Neural progenitor cell (in vitro differentiated cells): Measurements from ENCODE around the gene THSD4. TPM values are rescaled to one million over a fixed set of nuclear protein-coding genes. Genes with fewer than 3 reads are reported as not detected.

Experiments
- DNase-seq: peaks from one replicate; pipeline ENCODE4 v3.0.0-alpha.2; 2016; ENCODE audit warnings: low spot score
- H2AFZ ChIP-seq: fragments of 200-600 bp; sonication (generic); replicated peaks from 2 replicates; pipeline ENCODE4 v1.6.1; 2016; ENCODE audit warnings: antibody characterized with exemption
- H3F3A ChIP-seq: fragments of 200-600 bp; sonication (generic); 2 replicates; pipeline ENCODE4 v1.6.1; 2016; ENCODE audit warnings: antibody characterized with exemption, low read depth
- H3K27ac ChIP-seq: fragments of 200-600 bp; sonication (generic); 2 replicates; pipeline ENCODE4 v1.5.1; 2016; ENCODE audit warnings: mild to moderate bottlenecking
- H3K27me3 ChIP-seq: fragments of 200-600 bp; sonication (generic); 2 replicates; pipeline ENCODE4 v1.6.1; 2016; ENCODE audit warnings: mild to moderate bottlenecking, moderate library complexity
- H3K36me3 ChIP-seq: fragments of 200-600 bp; sonication (generic); 2 replicates; pipeline ENCODE4 v1.5.1; 2016
- H3K4me1 ChIP-seq: fragments of 200-600 bp; sonication (generic); 2 replicates; pipeline ENCODE4 v1.6.1; 2016; ENCODE audit warnings: mixed run types
- H3K4me2 ChIP-seq: fragments of 200-600 bp; sonication (generic); 2 replicates; pipeline ENCODE4 v1.6.1; 2016
- H3K4me3 ChIP-seq: fragments of 200-600 bp; sonication (generic); 2 replicates; pipeline ENCODE4 v1.5.1; 2016
- H3K79me2 ChIP-seq: fragments of 200-600 bp; sonication (generic); 2 replicates; pipeline ENCODE4 v1.6.1; 2016; ENCODE audit warnings: low read depth
- H3K9ac ChIP-seq: fragments of 200-600 bp; sonication (generic); 2 replicates; pipeline ENCODE4 v1.6.1; 2016
- H3K9me3 ChIP-seq: fragments of 200-600 bp; sonication (generic); 2 replicates; pipeline ENCODE4 v1.5.1; 2016; ENCODE audit warnings: low read depth
- H4K20me1 ChIP-seq: fragments of 200-600 bp; sonication (generic); 2 replicates; pipeline ENCODE4 v1.6.1; 2016; ENCODE audit warnings: low read depth
- H3K27ac Mint-ChIP-seq: 3 replicates; pipeline ENCODE4 v1.8.0; 2021; ENCODE audit warnings: mixed read lengths
- H3K27me3 Mint-ChIP-seq: 2 replicates; pipeline ENCODE4 v1.8.0; 2022; ENCODE audit warnings: low read depth, mild to moderate bottlenecking, inconsistent platforms, moderate library complexity, mixed read lengths; ENCODE audit not compliant: insufficient read depth
- H3K36me3 Mint-ChIP-seq: 3 replicates; pipeline ENCODE4 v1.8.0; 2021; ENCODE audit warnings: mixed read lengths
- H3K4me1 Mint-ChIP-seq: 3 replicates; pipeline ENCODE4 v1.8.0; 2021; ENCODE audit warnings: mixed read lengths
- H3K4me3 Mint-ChIP-seq: 3 replicates; pipeline ENCODE4 v1.8.0; 2021; ENCODE audit warnings: mild to moderate bottlenecking, moderate library complexity, mixed read lengths
- H3K9me3 Mint-ChIP-seq: 3 replicates; pipeline ENCODE4 v1.8.0; 2020; ENCODE audit warnings: mixed read lengths
- CTCF ChIP-seq: fragments of 200-600 bp; sonication (generic); IDR thresholded peaks from 2 replicates; pipeline ENCODE4 v1.5.1; 2017; ENCODE audit warnings: antibody characterized with exemption, mild to moderate bottlenecking
- EZH2 ChIP-seq: fragments of 200-600 bp; sonication (generic); IDR thresholded peaks from 2 replicates; pipeline ENCODE4 v1.6.1; 2017; ENCODE audit warnings: antibody characterized with exemption, mild to moderate bottlenecking, moderate library complexity
- EZH2phosphoT487 ChIP-seq: fragments of 200-600 bp; sonication (generic); IDR thresholded peaks from 2 replicates; pipeline ENCODE4 v1.6.1; 2017; ENCODE audit warnings: antibody characterized with exemption
- total RNA-seq: library from RNA; depleted of rRNA; stranded (reverse); fragments of >200 nt; gene quantifications from 2 replicates; pipeline ENCODE4 v1.2.3, GENCODE V29; 2015; ENCODE audit warnings: low replicate concordance

Gene THSD4
- total RNA-seq, 1 donor from 2014 or later: 2.4 TPM

DNA sequence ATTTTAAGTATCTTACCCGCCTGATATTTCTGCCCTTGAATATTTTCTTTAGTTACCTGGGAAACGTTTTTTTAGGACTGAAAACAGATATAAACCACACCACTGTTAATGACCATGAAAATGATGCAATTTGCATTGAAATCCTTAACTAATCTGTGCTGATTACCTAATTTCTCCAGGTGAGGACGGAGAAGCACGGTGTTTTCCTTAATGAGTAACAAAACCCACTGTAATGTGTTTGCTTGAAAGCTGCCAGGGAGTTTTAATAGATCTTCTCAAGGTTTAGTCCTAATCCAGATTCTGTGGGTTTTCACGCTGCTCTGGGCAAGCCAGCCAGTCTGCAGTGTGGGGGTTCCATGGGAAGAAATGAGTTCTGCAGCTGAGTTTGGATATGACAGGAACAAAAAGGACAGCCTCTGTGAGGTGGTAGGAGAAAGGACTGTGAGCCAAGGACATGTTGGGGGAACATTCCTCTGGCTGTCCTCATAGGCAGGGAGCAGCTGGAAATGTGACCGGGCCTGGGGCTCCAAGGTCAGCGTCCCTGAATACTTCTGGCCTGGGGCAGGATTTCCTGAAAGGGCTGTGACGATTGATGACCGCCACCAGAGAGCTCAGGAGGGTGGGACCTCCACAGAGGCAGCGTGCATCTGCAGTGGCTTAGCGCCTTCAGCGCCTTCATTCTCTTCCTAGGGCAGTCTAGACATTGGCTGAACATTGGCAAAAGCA lies 18.6 kb downstream of the THSD4 start:
- H3K27ac Mint-ChIP-seq: no peak overlapping the region
- H3K27ac ChIP-seq: no peak overlapping the region
- H3K79me2 ChIP-seq: no peaks in the 10 kb centered on the region
- H3K4me2 ChIP-seq: no peak overlapping the region
- no peak overlapping the region for H3K4me3 ChIP-seq
- DNase-seq: no peak
- peaks cover 3% of the 10 kb centered on the region for H3K9me3 Mint-ChIP-seq
- H3K27me3 Mint-ChIP-seq: peaks cover 6% of the 10 kb centered on the region
- H3K36me3 ChIP-seq: no peaks in the 10 kb centered on the region
- no peaks in the 10 kb centered on the region for H3K27me3 ChIP-seq
- H3K9me3 ChIP-seq: no peaks in the 10 kb centered on the region
- no peak for TF ChIP-seq EZH2phosphoT487
- no peak for TF ChIP-seq CTCF
- TF ChIP-seq EZH2: no peak
- peaks cover 22% of the 10 kb centered on the region for H3K4me1 Mint-ChIP-seq
- no peak overlapping the region for H3K9ac ChIP-seq
- H3K4me1 ChIP-seq: no peaks in the 10 kb centered on the region
- no peaks in the 10 kb centered on the region for H3F3A ChIP-seq
- H4K20me1 ChIP-seq: no peaks in the 10 kb centered on the region
- no peaks in the 10 kb centered on the region for H3K36me3 Mint-ChIP-seq
- no peak overlapping the region for H3K4me3 Mint-ChIP-seq
- H2AFZ ChIP-seq: no peak overlapping the region

- Histone ChIP-seq H3K4me3 (no peak overlapping the region), H3K79me2 (no peaks in the 10 kb centered on the region), H3K4me2 (no peak overlapping the region), H3K27me3 (no peaks in the 10 kb centered on the region), H3K9me3 (no peaks in the 10 kb centered on the region), H3K4me1 (no peaks in the 10 kb centered on the region), H2AFZ (no peak overlapping the region), H3K36me3 (no peaks in the 10 kb centered on the region), H3K9ac (no peak overlapping the region), H3F3A (no peaks in the 10 kb centered on the region), H4K20me1 (no peaks in the 10 kb centered on the region), H3K27ac (no peak overlapping the region)
- Mint-ChIP-seq H3K4me1 (peaks cover 22% of the 10 kb centered on the region), H3K27me3 (peaks cover 6% of the 10 kb centered on the region), H3K9me3 (peaks cover 3% of the 10 kb centered on the region), H3K27ac (no peak overlapping the region), H3K4me3 (no peak overlapping the region), H3K36me3 (no peaks in the 10 kb centered on the region)
- no peak for TF ChIP-seq EZH2phosphoT487
- no peak for TF ChIP-seq EZH2
- TF ChIP-seq CTCF: no peak
- DNase-seq: no peak
Measured at GRCh38 chr15:71136159-71136783, 21.0 kb downstream of the THSD4 start.

- Histone ChIP-seq H3K9ac (no peak overlapping the region), H2AFZ (no peak overlapping the region), H3K36me3 (no peaks in the 10 kb centered on the region), H3K79me2 (no peaks in the 10 kb centered on the region), H3K27me3 (no peaks in the 10 kb centered on the region), H3K4me1 (no peaks in the 10 kb centered on the region), H3K27ac (no peak overlapping the region), H3F3A (no peaks in the 10 kb centered on the region), H3K4me2 (no peak overlapping the region), H4K20me1 (no peaks in the 10 kb centered on the region), H3K4me3 (no peak overlapping the region), H3K9me3 (no peaks in the 10 kb centered on the region)
- no peaks in the 10 kb centered on the region for H3K36me3 Mint-ChIP-seq
- H3K4me3 Mint-ChIP-seq: no peak overlapping the region
- H3K4me1 Mint-ChIP-seq: peaks cover 22% of the 10 kb centered on the region
- peaks cover 3% of the 10 kb centered on the region for H3K9me3 Mint-ChIP-seq
- no peak for DNase-seq
- TF ChIP-seq EZH2phosphoT487 (no peak), EZH2 (no peak), CTCF (no peak)
- peaks cover 8% of the 10 kb centered on the region for H3K27me3 Mint-ChIP-seq
- no peak overlapping the region for H3K27ac Mint-ChIP-seq
Measured at GRCh38 chr15:71136793-71137518, 21.7 kb downstream of the THSD4 start.
